Breast epithelium (tissue), 3 donors: Measurements from ENCODE around the gene CLSTN2.

Source experiments
- POLR2A ChIP-seq: fragments of 450-650 bp; IDR thresholded peaks from one replicate; pipeline ENCODE4 v1.6.1; 2016; ENCODE audit warnings: antibody characterized with exemption, mild to moderate bottlenecking, moderate library complexity
- TF ChIP-seq, protein P1 (sequence below), 3 donors: fragments of 450-650 bp; IDR thresholded peaks; one replicate each; pipeline ENCODE4 v1.5.1; 2016 to 2017; ENCODE audit warnings: antibody characterized with exemption in 3 of 3, mild to moderate bottlenecking in 3 of 3, moderate library complexity in 3 of 3

DNA sequence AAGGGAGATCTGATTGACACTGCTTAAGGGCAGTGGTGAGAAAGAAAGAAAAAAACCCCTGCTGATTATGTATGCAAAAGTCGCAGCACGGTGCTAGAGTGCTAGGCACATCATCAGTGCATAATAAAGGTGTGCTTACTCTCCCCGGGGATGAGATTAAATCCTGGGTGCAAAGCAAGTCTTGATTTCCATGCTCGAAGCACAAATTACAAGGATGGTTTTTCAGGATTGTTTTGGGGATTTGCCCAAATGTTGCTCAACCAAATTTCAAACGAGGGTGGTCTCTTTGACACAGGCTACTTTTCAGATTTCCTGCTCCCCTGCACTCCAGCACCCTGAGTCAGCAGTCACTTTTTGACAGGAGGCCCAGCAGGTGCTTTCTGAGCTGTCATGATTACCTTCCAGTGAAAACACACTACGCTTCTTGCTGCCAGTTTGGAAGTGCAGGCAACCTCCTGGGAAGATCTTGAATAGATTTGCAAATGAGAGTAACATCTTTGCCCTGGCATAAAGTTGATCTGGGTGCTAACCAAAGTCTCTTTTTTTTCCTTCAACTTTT is 575.4 kb downstream of the CLSTN2 start:
- no peak for TF ChIP-seq POLR2A
- TF ChIP-seq, protein P1, sequence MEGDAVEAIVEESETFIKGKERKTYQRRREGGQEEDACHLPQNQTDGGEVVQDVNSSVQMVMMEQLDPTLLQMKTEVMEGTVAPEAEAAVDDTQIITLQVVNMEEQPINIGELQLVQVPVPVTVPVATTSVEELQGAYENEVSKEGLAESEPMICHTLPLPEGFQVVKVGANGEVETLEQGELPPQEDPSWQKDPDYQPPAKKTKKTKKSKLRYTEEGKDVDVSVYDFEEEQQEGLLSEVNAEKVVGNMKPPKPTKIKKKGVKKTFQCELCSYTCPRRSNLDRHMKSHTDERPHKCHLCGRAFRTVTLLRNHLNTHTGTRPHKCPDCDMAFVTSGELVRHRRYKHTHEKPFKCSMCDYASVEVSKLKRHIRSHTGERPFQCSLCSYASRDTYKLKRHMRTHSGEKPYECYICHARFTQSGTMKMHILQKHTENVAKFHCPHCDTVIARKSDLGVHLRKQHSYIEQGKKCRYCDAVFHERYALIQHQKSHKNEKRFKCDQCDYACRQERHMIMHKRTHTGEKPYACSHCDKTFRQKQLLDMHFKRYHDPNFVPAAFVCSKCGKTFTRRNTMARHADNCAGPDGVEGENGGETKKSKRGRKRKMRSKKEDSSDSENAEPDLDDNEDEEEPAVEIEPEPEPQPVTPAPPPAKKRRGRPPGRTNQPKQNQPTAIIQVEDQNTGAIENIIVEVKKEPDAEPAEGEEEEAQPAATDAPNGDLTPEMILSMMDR (IDR thresholded peaks at IDR 0.05): no peak
